Smooth muscle cell (in vitro differentiated cells): Measurements from ENCODE around the gene SLC4A2. TPM values are rescaled to one million over a fixed set of nuclear protein-coding genes. Genes with fewer than 3 reads are reported as not detected.
"Not testable (repeated sequence)": the region's sequence is repeated elsewhere in the genome, so short reads cannot be mapped to it uniquely, and the experiment has no call there.

Experiments
- DNase-seq: peaks from one replicate; lab custom pipeline; 2025; ENCODE audit not compliant: unreplicated experiment; lab: John Stamatoyannopoulos, UW
- H2AFZ ChIP-seq: fragments of 200-600 bp; sonication (generic); 2 replicates; pipeline ENCODE4 v1.6.0; 2016; ENCODE audit warnings: antibody characterized with exemption, low read depth, mild to moderate bottlenecking
- H3F3A ChIP-seq: fragments of 200-600 bp; sonication (generic); 2 replicates; pipeline ENCODE4 v1.6.0; 2017; ENCODE audit warnings: antibody characterized with exemption, low read depth
- H3K27ac ChIP-seq: fragments of 200-600 bp; sonication (generic); 2 replicates; pipeline ENCODE4 v1.5.1; 2016; ENCODE audit warnings: low read depth, mild to moderate bottlenecking
- H3K27me3 ChIP-seq: fragments of 200-600 bp; sonication (generic); 2 replicates; pipeline ENCODE4 v1.6.1; 2016; ENCODE audit warnings: low read depth, mild to moderate bottlenecking
- H3K36me3 ChIP-seq: fragments of 200-600 bp; sonication (generic); 2 replicates; pipeline ENCODE4 v1.5.1; 2016; ENCODE audit warnings: low read depth
- H3K4me1 ChIP-seq: fragments of 200-600 bp; sonication (generic); 2 replicates; pipeline ENCODE4 v1.5.1; 2016; ENCODE audit warnings: low read depth
- H3K4me2 ChIP-seq: fragments of 200-600 bp; sonication (generic); 2 replicates; pipeline ENCODE4 v1.6.0; 2016; ENCODE audit warnings: mild to moderate bottlenecking
- H3K4me3 ChIP-seq: fragments of 200-600 bp; sonication (generic); 2 replicates; pipeline ENCODE4 v1.5.1; 2016; ENCODE audit warnings: mild to moderate bottlenecking
- H3K79me2 ChIP-seq: fragments of 200-600 bp; sonication (generic); 2 replicates; pipeline ENCODE4 v1.6.0; 2016; ENCODE audit warnings: low read depth, mild to moderate bottlenecking
- H3K9ac ChIP-seq: fragments of 200-600 bp; sonication (generic); 2 replicates; pipeline ENCODE4 v1.6.0; 2016; ENCODE audit warnings: low read depth
- H3K9me3 ChIP-seq: fragments of 200-600 bp; sonication (generic); replicated peaks from 2 replicates; pipeline ENCODE4 v1.5.1; 2016; ENCODE audit warnings: low read depth
- H4K20me1 ChIP-seq: fragments of 200-600 bp; sonication (generic); 2 replicates; pipeline ENCODE4 v1.6.0; 2016; ENCODE audit warnings: low read depth
- WGBS: methylation state at CpG from one replicate; pipeline ENCODE4 v1.1.7; 2016; ENCODE audit warnings: low lambda C conversion rate; 5-methylcytosine and 5-hydroxymethylcytosine counted together
- polyA plus RNA-seq: library from polyadenylated mRNA; unstranded; fragments of >200 nt; fragmentation: Nextera tagmentation; extraction: Ambion mirVana; gene quantifications from 2 replicates; pipeline ENCODE4 v1.2.1, GENCODE V29; 2016
- total RNA-seq: library from RNA; depleted of rRNA; stranded (reverse); fragments of >200 nt; gene quantifications from 2 replicates; pipeline ENCODE4 v1.2.3, GENCODE V29; 2014
- TF ChIP-seq, protein P1 (sequence below): fragments of 200-600 bp; sonication (generic); IDR thresholded peaks from 2 replicates; pipeline ENCODE4 v1.5.1; 2017; ENCODE audit warnings: borderline replicate concordance, mild to moderate bottlenecking, antibody characterized with exemption; ENCODE audit not compliant: insufficient read depth, poor library complexity, severe bottlenecking

Gene SLC4A2
- total and polyA plus RNA-seq, 2 experiments from 2014 or later: 89.3 to 96.4 TPM

DNA sequence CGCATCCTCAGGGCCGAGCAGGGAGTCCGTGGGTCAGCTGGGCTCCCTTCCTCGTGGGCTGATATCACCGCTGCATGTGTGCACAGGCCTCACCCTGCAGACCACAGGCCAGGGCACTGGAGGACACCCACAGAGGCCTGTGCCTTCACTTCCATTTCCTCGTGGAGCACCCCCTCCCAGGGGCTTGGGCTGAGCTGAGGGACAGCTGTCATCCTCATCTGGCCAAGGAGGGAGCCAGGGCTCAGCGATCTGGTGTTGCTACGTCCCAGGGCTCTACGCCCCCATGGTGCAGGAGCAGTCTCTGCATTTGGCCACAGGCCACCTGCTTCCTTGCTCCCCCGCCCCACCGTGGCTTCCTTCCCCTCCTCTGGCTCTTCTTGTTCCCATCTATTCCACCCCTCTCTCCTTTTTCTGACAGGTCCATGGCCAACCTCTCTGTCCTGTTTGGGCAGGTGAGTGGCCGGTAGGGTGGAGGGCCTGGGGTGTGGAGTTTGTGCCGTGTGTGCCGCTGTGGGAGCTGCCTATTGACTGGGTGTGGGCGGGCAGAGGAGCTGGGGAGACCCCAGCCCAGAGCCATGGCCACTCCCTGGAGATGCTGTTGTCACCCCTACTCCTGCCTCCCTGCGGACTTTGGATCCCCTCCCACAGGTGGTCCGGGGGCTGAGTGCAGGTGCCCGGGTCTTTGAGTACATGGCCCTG, 19.4 kb upstream of the SLC4A2 start:
- peak overlapping the region; percentile 69 for H3K4me2 ChIP-seq

DNA sequence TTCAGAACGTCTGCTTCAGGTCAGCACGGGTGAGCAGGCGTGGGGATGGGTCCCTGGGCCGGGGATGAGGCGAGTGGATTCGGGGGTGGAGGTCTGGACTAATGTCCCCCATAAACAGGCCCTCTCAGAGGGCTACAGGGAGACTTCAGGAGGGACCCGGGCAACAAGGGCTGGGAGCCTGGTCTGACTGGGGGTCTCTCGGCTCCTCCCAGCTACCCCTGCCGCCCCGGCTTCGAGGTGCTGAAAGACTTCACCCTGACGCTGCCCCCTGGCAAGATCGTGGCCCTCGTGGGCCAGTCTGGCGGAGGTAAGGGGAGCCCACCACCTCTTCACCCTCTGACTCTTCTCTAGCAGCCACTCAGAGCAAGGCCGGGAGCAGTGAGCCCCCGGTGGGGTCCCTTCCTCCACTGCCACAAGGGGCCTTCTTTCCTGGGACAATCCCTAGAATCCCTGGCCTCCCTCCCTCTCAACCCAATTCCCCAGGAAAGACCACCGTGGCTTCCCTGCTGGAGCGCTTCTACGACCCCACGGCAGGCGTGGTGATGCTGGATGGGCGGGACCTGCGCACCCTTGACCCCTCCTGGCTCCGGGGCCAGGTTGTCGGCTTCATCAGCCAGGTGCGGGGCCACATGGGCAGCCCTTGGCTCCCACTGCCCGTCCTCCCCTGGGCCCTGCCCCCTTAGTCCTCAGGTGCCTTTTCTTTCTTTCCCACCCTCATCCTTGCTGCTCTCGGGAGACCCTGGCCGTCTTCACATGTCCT, 18.6 kb upstream of the SLC4A2 start:
- H3K27ac ChIP-seq: peak overlapping the region; percentile 98
- peaks cover 21% of the 10 kb centered on the region for H3F3A ChIP-seq
- H3K9me3 ChIP-seq: no peaks in the 10 kb centered on the region
- no peaks in the 10 kb centered on the region for H3K36me3 ChIP-seq
- peak overlapping the region; percentile 53 for H3K9ac ChIP-seq
- no peaks in the 10 kb centered on the region for H3K79me2 ChIP-seq
- H3K4me3 ChIP-seq: no peak overlapping the region
- H2AFZ ChIP-seq: no peak overlapping the region
- H3K4me1 ChIP-seq: peaks cover 4% of the 10 kb centered on the region
- no peaks in the 10 kb centered on the region for H4K20me1 ChIP-seq
- DNase-seq: no peak
- H3K4me2 ChIP-seq: peak overlapping the region; percentile 69
- no peaks in the 10 kb centered on the region for H3K27me3 ChIP-seq
- WGBS: 96% methylated on average over 30 of the region's 30 CpGs
- TF ChIP-seq, protein P1, sequence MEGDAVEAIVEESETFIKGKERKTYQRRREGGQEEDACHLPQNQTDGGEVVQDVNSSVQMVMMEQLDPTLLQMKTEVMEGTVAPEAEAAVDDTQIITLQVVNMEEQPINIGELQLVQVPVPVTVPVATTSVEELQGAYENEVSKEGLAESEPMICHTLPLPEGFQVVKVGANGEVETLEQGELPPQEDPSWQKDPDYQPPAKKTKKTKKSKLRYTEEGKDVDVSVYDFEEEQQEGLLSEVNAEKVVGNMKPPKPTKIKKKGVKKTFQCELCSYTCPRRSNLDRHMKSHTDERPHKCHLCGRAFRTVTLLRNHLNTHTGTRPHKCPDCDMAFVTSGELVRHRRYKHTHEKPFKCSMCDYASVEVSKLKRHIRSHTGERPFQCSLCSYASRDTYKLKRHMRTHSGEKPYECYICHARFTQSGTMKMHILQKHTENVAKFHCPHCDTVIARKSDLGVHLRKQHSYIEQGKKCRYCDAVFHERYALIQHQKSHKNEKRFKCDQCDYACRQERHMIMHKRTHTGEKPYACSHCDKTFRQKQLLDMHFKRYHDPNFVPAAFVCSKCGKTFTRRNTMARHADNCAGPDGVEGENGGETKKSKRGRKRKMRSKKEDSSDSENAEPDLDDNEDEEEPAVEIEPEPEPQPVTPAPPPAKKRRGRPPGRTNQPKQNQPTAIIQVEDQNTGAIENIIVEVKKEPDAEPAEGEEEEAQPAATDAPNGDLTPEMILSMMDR: no peak

More for the DNA sequence above, 19.4 kb upstream of the SLC4A2 start:
- no peak overlapping the region for H2AFZ ChIP-seq
- no peaks in the 10 kb centered on the region for H3K9me3 ChIP-seq
- H3K79me2 ChIP-seq: no peaks in the 10 kb centered on the region
- H3K27me3 ChIP-seq: no peaks in the 10 kb centered on the region
- H3F3A ChIP-seq: peaks cover 21% of the 10 kb centered on the region
- WGBS: 66% methylated on average over 18 of the region's 18 CpGs
- no peaks in the 10 kb centered on the region for H3K36me3 ChIP-seq
- DNase-seq: no peak
- peaks cover 4% of the 10 kb centered on the region for H3K4me1 ChIP-seq
- TF ChIP-seq, protein P1: no peak
- peak overlapping the region; percentile 53 for H3K9ac ChIP-seq
- no peaks in the 10 kb centered on the region for H4K20me1 ChIP-seq
- peak overlapping the region; percentile 98 for H3K27ac ChIP-seq
- H3K4me3 ChIP-seq: no peak overlapping the region

GRCh38 chr7:151043449-151043848, 15.9 kb upstream of the SLC4A2 start:
- WGBS: 100% methylated on average over 2 of the region's 10 CpGs
- not testable (repeated sequence) for H3K4me2 ChIP-seq, H3K9ac ChIP-seq, H3K27ac ChIP-seq, H3K9me3 ChIP-seq, H2AFZ ChIP-seq, H3K4me3 ChIP-seq, DNase-seq, H3K4me1 ChIP-seq, H3K27me3 ChIP-seq, H3K36me3 ChIP-seq, H4K20me1 ChIP-seq, H3K79me2 ChIP-seq
- peaks cover 14% of the 10 kb centered on the region for H3F3A ChIP-seq

DNA sequence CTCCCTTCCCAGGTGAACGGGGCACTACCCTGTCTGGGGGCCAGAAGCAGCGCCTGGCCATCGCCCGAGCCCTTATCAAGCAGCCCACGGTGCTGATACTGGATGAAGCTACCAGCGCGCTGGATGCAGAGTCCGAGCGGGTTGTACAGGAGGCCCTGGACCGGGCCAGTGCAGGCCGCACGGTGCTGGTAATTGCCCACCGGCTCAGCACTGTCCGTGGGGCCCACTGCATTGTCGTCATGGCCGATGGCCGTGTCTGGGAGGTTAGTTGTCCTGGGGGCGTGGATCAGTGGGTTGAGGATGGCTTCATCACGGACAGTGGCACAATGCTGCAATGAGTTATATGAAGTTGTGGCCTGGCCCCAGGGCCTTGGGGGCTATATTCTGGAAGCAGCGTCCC, 15.4 kb upstream of the SLC4A2 start:
- H3K4me3 ChIP-seq: no peak overlapping the region
- H3K36me3 ChIP-seq: no peaks in the 10 kb centered on the region
- DNase-seq: no peak
- peaks cover 4% of the 10 kb centered on the region for H3K4me1 ChIP-seq
- peaks cover 9% of the 10 kb centered on the region for H3F3A ChIP-seq
- no peak overlapping the region for H3K27ac ChIP-seq
- WGBS: 95% methylated on average over 20 of the region's 20 CpGs
- no peak overlapping the region for H3K4me2 ChIP-seq
- no peaks in the 10 kb centered on the region for H4K20me1 ChIP-seq
- no peak overlapping the region for H3K9ac ChIP-seq
- no peaks in the 10 kb centered on the region for H3K27me3 ChIP-seq
- no peak overlapping the region for H2AFZ ChIP-seq
- H3K9me3 ChIP-seq: no peaks in the 10 kb centered on the region
- TF ChIP-seq, protein P1: no peak
- H3K79me2 ChIP-seq: no peaks in the 10 kb centered on the region
